ENCODE results near the gene FADS3.

The FADS3 gene

DNA sequence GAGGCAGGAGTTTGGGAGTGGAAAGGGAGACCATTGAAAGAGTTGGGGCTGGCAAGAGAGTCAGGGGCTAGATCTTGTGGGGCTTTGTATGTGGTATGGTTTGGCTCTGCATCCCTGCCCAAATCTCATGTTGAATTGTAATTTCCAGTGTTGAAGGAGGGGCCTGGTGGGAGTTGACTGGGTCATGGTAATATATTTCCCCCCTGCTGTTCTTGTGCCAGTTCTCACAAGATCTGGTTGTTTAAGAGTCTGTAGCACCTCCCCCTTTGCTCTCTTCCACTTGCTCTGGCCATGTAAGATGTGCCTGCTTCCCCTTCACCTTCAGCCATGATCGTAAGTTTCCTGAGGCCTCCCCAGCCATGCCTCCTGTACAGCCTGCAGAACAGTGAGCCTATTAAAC is 36.2 kb upstream of the FADS3 start:
- Mint-ChIP-seq H3K27me3 (ENCODE audit: low read depth) (no peaks in the 10 kb centered on the region), H3K4me1 (peaks cover 50% of the 10 kb centered on the region), H3K9me3 (peaks cover 3% of the 10 kb centered on the region), H3K27ac (peak overlapping the region; percentile 26 to 66 (median 44)), H3K4me3 (no peak overlapping the region), H3K36me3 (ENCODE audit: low read depth) (peaks cover 5% of the 10 kb centered on the region)
- TF ChIP-seq, protein P1, sequence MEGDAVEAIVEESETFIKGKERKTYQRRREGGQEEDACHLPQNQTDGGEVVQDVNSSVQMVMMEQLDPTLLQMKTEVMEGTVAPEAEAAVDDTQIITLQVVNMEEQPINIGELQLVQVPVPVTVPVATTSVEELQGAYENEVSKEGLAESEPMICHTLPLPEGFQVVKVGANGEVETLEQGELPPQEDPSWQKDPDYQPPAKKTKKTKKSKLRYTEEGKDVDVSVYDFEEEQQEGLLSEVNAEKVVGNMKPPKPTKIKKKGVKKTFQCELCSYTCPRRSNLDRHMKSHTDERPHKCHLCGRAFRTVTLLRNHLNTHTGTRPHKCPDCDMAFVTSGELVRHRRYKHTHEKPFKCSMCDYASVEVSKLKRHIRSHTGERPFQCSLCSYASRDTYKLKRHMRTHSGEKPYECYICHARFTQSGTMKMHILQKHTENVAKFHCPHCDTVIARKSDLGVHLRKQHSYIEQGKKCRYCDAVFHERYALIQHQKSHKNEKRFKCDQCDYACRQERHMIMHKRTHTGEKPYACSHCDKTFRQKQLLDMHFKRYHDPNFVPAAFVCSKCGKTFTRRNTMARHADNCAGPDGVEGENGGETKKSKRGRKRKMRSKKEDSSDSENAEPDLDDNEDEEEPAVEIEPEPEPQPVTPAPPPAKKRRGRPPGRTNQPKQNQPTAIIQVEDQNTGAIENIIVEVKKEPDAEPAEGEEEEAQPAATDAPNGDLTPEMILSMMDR (IDR thresholded peaks at IDR 0.05; ENCODE audit: unreplicated experiment in 3 of 3), result no peak

DNA sequence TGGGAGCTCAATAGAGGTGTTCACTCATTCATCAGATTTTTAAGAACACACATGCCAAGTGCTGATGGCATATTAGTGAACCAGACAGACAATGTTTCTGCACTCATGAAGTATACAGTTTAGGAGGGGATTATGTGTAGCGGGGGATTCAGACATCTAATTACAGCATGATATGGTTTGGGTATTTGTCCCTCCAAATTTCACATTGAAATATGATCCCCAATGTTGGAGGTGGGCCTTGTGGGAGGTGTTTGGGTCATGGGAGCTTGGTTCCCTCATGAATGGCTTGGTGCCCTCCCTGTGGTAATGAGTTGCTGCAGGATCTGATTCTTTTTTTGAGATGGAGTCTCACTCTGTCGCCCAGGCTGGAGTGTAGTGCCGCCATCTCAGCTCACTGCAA is 34.9 kb upstream of the FADS3 start:
- peaks cover 5% of the 10 kb centered on the region for H3K36me3 Mint-ChIP-seq (ENCODE audit: low read depth)
- no peak overlapping the region for H3K4me3 Mint-ChIP-seq
- H3K27me3 Mint-ChIP-seq (ENCODE audit: low read depth), result no peaks in the 10 kb centered on the region
- H3K9me3 Mint-ChIP-seq, result peaks cover 3% of the 10 kb centered on the region
- peaks cover 57% of the 10 kb centered on the region for H3K4me1 Mint-ChIP-seq
- TF ChIP-seq, protein P1 (IDR thresholded peaks at IDR 0.05; ENCODE audit: unreplicated experiment in 3 of 3), result no peak
- H3K27ac Mint-ChIP-seq, result peak overlapping the region; percentile 98 to 100 (median 99)

DNA sequence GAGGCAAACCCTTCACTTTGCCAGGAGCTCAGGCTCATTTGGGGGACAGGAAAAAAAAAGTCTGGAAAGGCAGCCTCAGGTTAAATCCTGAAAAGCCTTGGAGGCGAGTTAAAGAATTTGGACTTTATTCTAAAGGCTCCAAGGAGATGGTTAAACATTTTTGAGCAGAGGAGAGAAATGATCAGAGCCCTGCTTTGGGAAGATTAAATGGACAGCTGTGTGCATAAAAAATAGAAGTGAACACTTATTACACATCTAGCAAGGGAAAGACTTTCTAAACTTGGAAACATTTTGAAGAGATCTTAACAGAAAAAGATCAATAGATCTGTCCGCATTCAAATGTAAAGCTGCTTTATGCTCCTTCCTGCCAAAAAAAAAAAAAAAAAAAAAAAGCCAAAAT is 34.4 kb upstream of the FADS3 start:
- Mint-ChIP-seq H3K36me3 (ENCODE audit: low read depth) (peaks cover 5% of the 10 kb centered on the region), H3K4me3 (peak overlapping the region in 1 of 3 experiments; percentile 6), H3K4me1 (peaks cover 59% of the 10 kb centered on the region), H3K9me3 (peaks cover 3% of the 10 kb centered on the region), H3K27me3 (ENCODE audit: low read depth) (no peaks in the 10 kb centered on the region), H3K27ac (peak overlapping the region; percentile 98 to 100 (median 99))
- TF ChIP-seq, protein P1 (IDR thresholded peaks at IDR 0.05; ENCODE audit: unreplicated experiment in 3 of 3), result no peak

DNA sequence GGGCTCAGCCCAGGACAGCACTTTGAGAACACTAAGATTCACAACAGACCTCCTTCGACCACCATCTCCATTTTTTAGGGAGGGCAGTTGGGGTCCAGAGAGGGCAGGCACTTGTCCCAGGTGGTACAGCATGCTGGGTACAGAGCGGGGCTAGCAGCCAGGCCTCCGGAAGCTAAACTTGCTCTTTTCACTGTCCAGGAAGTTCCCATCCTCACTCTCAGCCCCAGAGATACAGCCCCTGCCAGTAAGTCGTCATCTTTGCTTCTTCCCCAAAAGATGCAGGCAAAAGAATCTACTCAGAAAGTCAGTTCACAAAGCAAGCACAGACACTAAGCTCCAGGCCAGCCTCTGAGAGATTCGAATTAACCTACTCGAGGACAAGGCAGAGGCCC is 32.7 kb upstream of the FADS3 start:
- Mint-ChIP-seq H3K4me1 (peaks cover 73% of the 10 kb centered on the region), H3K27ac (peak overlapping the region; percentile 98 to 100 (median 99)), H3K4me3 (peak overlapping the region in 2 of 3 experiments; percentile 19 to 44), H3K9me3 (peaks cover 3% of the 10 kb centered on the region), H3K36me3 (ENCODE audit: low read depth) (peaks cover 5% of the 10 kb centered on the region), H3K27me3 (ENCODE audit: low read depth) (no peaks in the 10 kb centered on the region)
- TF ChIP-seq, protein P1 (IDR thresholded peaks at IDR 0.05; ENCODE audit: unreplicated experiment in 3 of 3), result no peak

DNA sequence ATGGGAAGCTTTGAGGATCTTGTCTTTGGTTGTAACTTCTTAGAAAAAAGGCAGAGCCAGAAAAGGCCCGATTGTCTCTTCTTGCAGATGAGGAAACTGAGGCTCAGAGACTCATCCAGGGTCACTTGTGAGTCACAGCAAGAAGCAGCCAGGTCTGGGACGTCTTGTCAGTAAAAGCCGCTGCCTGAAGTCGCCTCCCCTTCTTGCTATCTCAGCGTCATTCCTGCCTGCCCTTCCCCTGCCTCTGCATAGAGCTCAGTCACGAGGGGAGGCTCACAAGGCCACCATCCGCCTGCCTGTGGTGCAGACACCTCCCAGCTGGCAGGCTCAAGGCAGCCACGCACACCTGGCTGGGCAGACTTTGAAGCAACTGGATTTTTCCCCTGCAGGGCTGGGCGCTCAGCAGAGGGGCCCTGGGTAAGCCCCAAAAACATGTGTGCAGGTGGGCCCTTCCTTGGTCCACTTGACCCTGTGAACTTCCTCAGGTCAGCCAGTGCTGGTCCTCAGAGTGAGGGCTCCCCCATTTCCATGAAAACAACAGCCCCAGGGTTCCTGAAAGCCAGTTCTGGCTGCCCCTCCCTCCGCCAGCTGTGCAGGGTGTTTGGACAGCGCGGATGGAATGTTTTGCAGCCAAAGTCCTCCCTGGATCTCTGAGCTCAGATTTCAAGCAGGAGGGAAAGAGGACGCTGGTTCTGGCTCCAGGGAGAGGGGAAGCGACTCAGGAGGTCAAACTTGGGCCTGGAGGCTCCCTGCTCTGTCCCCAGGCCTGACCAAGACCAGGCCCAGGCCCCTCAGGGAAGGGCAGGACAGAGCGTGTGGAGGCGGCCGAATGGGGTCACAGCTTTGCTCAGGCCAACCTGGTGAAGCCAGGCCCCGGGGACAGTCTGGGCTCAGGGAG is 32.1 kb upstream of the FADS3 start:
- H3K4me1 Mint-ChIP-seq, result peaks cover 79% of the 10 kb centered on the region
- H3K9me3 Mint-ChIP-seq, result peaks cover 3% of the 10 kb centered on the region
- H3K27ac Mint-ChIP-seq, result peak overlapping the region; percentile 98 to 100 (median 99)
- TF ChIP-seq, protein P1 (IDR thresholded peaks at IDR 0.05; ENCODE audit: unreplicated experiment in 3 of 3), result no peak
- peaks cover 5% of the 10 kb centered on the region for H3K36me3 Mint-ChIP-seq (ENCODE audit: low read depth)
- H3K27me3 Mint-ChIP-seq (ENCODE audit: low read depth), result peaks cover 5% of the 10 kb centered on the region
- H3K4me3 Mint-ChIP-seq, result peak overlapping the region; percentile 51 to 73 (median 55)

All from nephron (organoid).